GM23338 (cell line): ENCODE data around the gene MYO16. TPM values are rescaled to one million over a fixed set of nuclear protein-coding genes. Genes with fewer than 3 reads are reported as not detected.

Source experiments
- ATAC-seq: fragments of 200-7000 bp; cut with Tn5 transposase; 3 replicates; pipeline ENCODE4 v1.9.1; 2020
- DNase-seq: peaks from one replicate; pipeline ENCODE4 v3.0.0-alpha.2; 2015; ENCODE audit warnings: low spot score
- H2AFZ ChIP-seq: fragments of 200-600 bp; sonication (generic); 2 replicates; pipeline ENCODE4 v1.8.0; 2016; ENCODE audit warnings: antibody characterized with exemption, mild to moderate bottlenecking, moderate library complexity
- H3F3A ChIP-seq: fragments of 200-600 bp; sonication (generic); replicated peaks from 2 replicates; pipeline ENCODE4 v1.8.0; 2017; ENCODE audit warnings: antibody characterized with exemption, mixed run types, low read depth
- H3K27ac ChIP-seq: fragments of 200-600 bp; sonication (generic); 2 replicates; pipeline ENCODE4 v1.6.1; 2016; ENCODE audit warnings: low read depth
- H3K27me3 ChIP-seq: fragments of 200-600 bp; sonication (generic); 2 replicates; pipeline ENCODE4 v1.8.0; 2016; ENCODE audit warnings: mild to moderate bottlenecking, mixed run types, moderate library complexity; ENCODE audit not compliant: insufficient read depth
- H3K36me3 ChIP-seq: fragments of 200-600 bp; sonication (generic); 2 replicates; pipeline ENCODE4 v1.8.0; 2016; ENCODE audit warnings: mild to moderate bottlenecking; ENCODE audit not compliant: insufficient read depth
- H3K4me1 ChIP-seq: fragments of 200-600 bp; sonication (generic); 2 replicates; pipeline ENCODE4 v1.8.0; 2016; ENCODE audit warnings: mild to moderate bottlenecking, moderate library complexity; ENCODE audit not compliant: insufficient read depth
- H3K4me2 ChIP-seq: fragments of 200-600 bp; sonication (generic); 2 replicates; pipeline ENCODE4 v1.7.1; 2017; ENCODE audit warnings: mixed run types
- H3K4me3 ChIP-seq: fragments of 200-600 bp; sonication (generic); 2 replicates; pipeline ENCODE4 v1.6.1; 2016; ENCODE audit warnings: mixed run types
- H3K79me2 ChIP-seq: fragments of 200-600 bp; sonication (generic); replicated peaks from 2 replicates; pipeline ENCODE4 v1.8.0; 2017; ENCODE audit warnings: mild to moderate bottlenecking; ENCODE audit not compliant: insufficient read depth
- H3K9me2 ChIP-seq: fragments of 200-600 bp; sonication (generic); 2 replicates; pipeline ENCODE4 v1.8.0; 2017; ENCODE audit not compliant: insufficient read depth
- H4K20me1 ChIP-seq: fragments of 200-600 bp; sonication (generic); replicated peaks from 2 replicates; pipeline ENCODE4 v1.8.0; 2017; ENCODE audit warnings: mild to moderate bottlenecking; ENCODE audit not compliant: insufficient read depth
- H3K27ac Mint-ChIP-seq: 2 replicates; pipeline ENCODE4 v1.8.0; 2020; ENCODE audit warnings: inconsistent platforms, mild to moderate bottlenecking, moderate library complexity, mixed read lengths
- H3K27me3 Mint-ChIP-seq: 3 replicates; pipeline ENCODE4 v1.8.0; 2022; ENCODE audit warnings: low read depth, mild to moderate bottlenecking, moderate library complexity, mixed read lengths, inconsistent platforms; ENCODE audit not compliant: insufficient read depth, poor library complexity
- H3K36me3 Mint-ChIP-seq: 3 replicates; pipeline ENCODE4 v1.8.0; 2021; ENCODE audit warnings: low read depth, mild to moderate bottlenecking, inconsistent platforms, moderate library complexity, mixed read lengths
- H3K4me1 Mint-ChIP-seq: 3 replicates; pipeline ENCODE4 v1.8.0; 2020; ENCODE audit warnings: mild to moderate bottlenecking, inconsistent platforms, mixed read lengths
- H3K4me3 Mint-ChIP-seq: 3 replicates; pipeline ENCODE4 v1.8.0; 2021; ENCODE audit warnings: moderate library complexity, mild to moderate bottlenecking, inconsistent platforms, mixed read lengths
- H3K9me3 Mint-ChIP-seq: 3 replicates; pipeline ENCODE4 v1.8.0; 2020; ENCODE audit warnings: moderate library complexity, mild to moderate bottlenecking, inconsistent platforms, mixed read lengths
- CREB1 ChIP-seq: fragments of 250-450 bp; sonication (Bioruptor Pico); IDR thresholded peaks from 2 replicates; pipeline ENCODE4 v1.5.0; 2020; ENCODE audit warnings: low read depth, mild to moderate bottlenecking, moderate library complexity
- CTCF ChIP-seq, 2 experiments: fragments of 200-600 bp in 1 of 2; sonication (generic) in 1 of 2; conservative IDR thresholded peaks; 2 replicates each; pipeline versions ENCODE4 v1.5.1 to v1.6.1; 2016 to 2017; ENCODE audit warnings: antibody characterized with exemption in 2 of 2, low read depth in 2 of 2, mild to moderate bottlenecking in 2 of 2, moderate library complexity in 1 of 2
- ETS1 ChIP-seq: IDR thresholded peaks from 2 replicates; pipeline ENCODE4 v1.6.1; 2016; ENCODE audit warnings: antibody characterized with exemption
- EZH2 ChIP-seq: fragments of 200-600 bp; sonication (generic); IDR thresholded peaks from one replicate; pipeline ENCODE4 v1.8.0; 2017; ENCODE audit warnings: antibody characterized with exemption, mild to moderate bottlenecking, low read depth; ENCODE audit not compliant: unreplicated experiment
- EZH2phosphoT487 ChIP-seq: fragments of 200-600 bp; sonication (generic); IDR thresholded peaks from one replicate; pipeline ENCODE4 v1.8.1; 2018; ENCODE audit warnings: antibody characterized with exemption; ENCODE audit not compliant: unreplicated experiment
- JUNB ChIP-seq: IDR thresholded peaks from one replicate; pipeline ENCODE4 v1.6.1; 2016; ENCODE audit warnings: antibody characterized with exemption; ENCODE audit not compliant: unreplicated experiment
- NANOG ChIP-seq: IDR thresholded peaks from 2 replicates; pipeline ENCODE4 v1.6.1; 2016; ENCODE audit warnings: antibody characterized with exemption, borderline replicate concordance
- POLR2AphosphoS5 ChIP-seq: IDR thresholded peaks from 2 replicates; pipeline ENCODE4 v1.6.1; 2016; ENCODE audit warnings: antibody characterized with exemption, low read depth
- REST ChIP-seq: IDR thresholded peaks from one replicate; pipeline ENCODE4 v1.6.1; 2018; ENCODE audit warnings: antibody characterized with exemption; ENCODE audit not compliant: unreplicated experiment
- STAT1 ChIP-seq: IDR thresholded peaks from one replicate; pipeline ENCODE4 v1.6.1; 2016; ENCODE audit warnings: antibody characterized with exemption; ENCODE audit not compliant: unreplicated experiment
- ZNF114 ChIP-seq: fragments of 250-450 bp; sonication (Bioruptor Pico); IDR thresholded peaks from 2 replicates; pipeline ENCODE4 v1.5.0; 2020; ENCODE audit warnings: mild to moderate bottlenecking, moderate library complexity
- ZNF331 ChIP-seq: fragments of 250-450 bp; sonication (Bioruptor Pico); IDR thresholded peaks from 2 replicates; pipeline ENCODE4 v1.5.0; 2020; ENCODE audit warnings: low read depth, mild to moderate bottlenecking, moderate library complexity
- ZNF462 ChIP-seq: fragments of 250-450 bp; sonication (Bioruptor Pico); IDR thresholded peaks from 2 replicates; pipeline ENCODE4 v1.5.0; 2020; ENCODE audit warnings: mild to moderate bottlenecking, moderate library complexity
- polyA plus RNA-seq: library from polyadenylated mRNA; unstranded; fragments of >200 nt; fragmentation: Nextera tagmentation; extraction: Ambion mirVana; gene quantifications from 2 replicates; pipeline ENCODE4 v1.2.1, GENCODE V29; 2016
- total RNA-seq: library from RNA; depleted of rRNA; stranded (reverse); fragments of >200 nt; shearing (Covaris generic); gene quantifications from 2 replicates; pipeline ENCODE4 v1.2.3, GENCODE V29; 2014

MYO16 gene
- total and polyA plus RNA-seq, 2 experiments from 2014 or later: 0.10 to 0.13 TPM

GRCh38 chr13:108983273-108983672 is 353.9 kb downstream of the MYO16 start (continued):
- no peak for TF ChIP-seq NANOG
- TF ChIP-seq EZH2: no peak

GRCh38 chr13:108984251-108984920 is 355.0 kb downstream of the MYO16 start:
- TF ChIP-seq ZNF331 (CRISPR knock-in tag): no peak
- no peak for TF ChIP-seq JUNB
- TF ChIP-seq STAT1: no peak
- TF ChIP-seq EZH2phosphoT487: no peak
- no peak for TF ChIP-seq CREB1 (CRISPR knock-in tag)
- TF ChIP-seq CTCF (conservative IDR thresholded peaks at IDR 0.05; ENCODE audit: low read depth in 2 of 2): no peak
- TF ChIP-seq ZNF462 (CRISPR knock-in tag): no peak
- TF ChIP-seq REST: no peak
- no peak for TF ChIP-seq ETS1
- no peak for TF ChIP-seq EZH2
- no peak for TF ChIP-seq POLR2AphosphoS5
- TF ChIP-seq NANOG: no peak
- TF ChIP-seq ZNF114 (CRISPR knock-in tag): no peak
- peaks cover 15% of the 10 kb centered on the region for H3K4me1 ChIP-seq
- no peaks in the 10 kb centered on the region for H3F3A ChIP-seq
- Mint-ChIP-seq H3K4me3 (no peak overlapping the region), H3K9me3 (no peaks in the 10 kb centered on the region), H3K36me3 (no peaks in the 10 kb centered on the region), H3K27me3 (no peaks in the 10 kb centered on the region), H3K4me1 (peaks cover 21% of the 10 kb centered on the region), H3K27ac (no peak overlapping the region)
- H2AFZ ChIP-seq: no peak overlapping the region
- no peak overlapping the region for H3K4me3 ChIP-seq
- no peak overlapping the region for H3K27ac ChIP-seq
- no peaks in the 10 kb centered on the region for H3K79me2 ChIP-seq
- H3K27me3 ChIP-seq: no peaks in the 10 kb centered on the region
- DNase-seq: no peak
- no peaks in the 10 kb centered on the region; the same call in 1 of the 2 replicates for H4K20me1 ChIP-seq
- H3K4me2 ChIP-seq: no peak overlapping the region
- no peak for ATAC-seq
- H3K9me2 ChIP-seq: no peaks in the 10 kb centered on the region
- H3K36me3 ChIP-seq: no peaks in the 10 kb centered on the region
